BJ (cell line): ENCODE data around the gene ELMO2. TPM values are rescaled to one million over a fixed set of nuclear protein-coding genes. Genes with fewer than 3 reads are reported as not detected.

Experiments
- CTCF ChIA-PET: fragments of 350-600 bp; formaldehyde crosslinking; extraction: SDS; loops from one replicate; lab custom pipeline; 2021; ENCODE audit warnings: antibody characterized with exemption, inconsistent platforms; lab: Yijun Ruan, JAX
- POLR2A ChIA-PET: fragments of 300-600 bp; sonication (Branson Sonifier 250); formaldehyde crosslinking; extraction: SDS; loops from one replicate; lab custom pipeline; 2021; ENCODE audit warnings: antibody characterized with exemption; lab: Charles Lee
- DNase-seq: peaks from one replicate; pipeline ENCODE4 v3.0.0-alpha.2; 2011; ENCODE audit warnings: low read depth
- H3K27me3 ChIP-seq: 2 replicates; pipeline ENCODE4 v1.6.0; 2011; ENCODE audit warnings: low read length; ENCODE audit not compliant: control insufficient read depth, insufficient read depth
- H3K36me3 ChIP-seq: 2 replicates; pipeline ENCODE4 v1.5.1; 2011; ENCODE audit warnings: low read length; ENCODE audit not compliant: control insufficient read depth, insufficient read depth
- H3K4me3 ChIP-seq: 2 replicates; pipeline ENCODE4 v1.5.1; 2011; ENCODE audit warnings: low read depth, mild to moderate bottlenecking, control low read depth, low read length
- polyA plus RNA-seq: library from polyadenylated mRNA; depleted of rRNA; stranded (reverse); fragments of >200 nt; gene quantifications from 2 replicates; pipeline ENCODE4 v1.2.3, GENCODE V29; 2011
- TF ChIP-seq, protein P1 (sequence below): IDR thresholded peaks from 2 replicates; pipeline ENCODE4 v1.5.1; 2011; ENCODE audit warnings: low read depth, mild to moderate bottlenecking, control low read depth, inconsistent platforms, low read length, moderate library complexity; ENCODE audit not compliant: insufficient read depth

Gene ELMO2
- polyA plus RNA-seq, 1 experiment = 62.2 TPM

DNA sequence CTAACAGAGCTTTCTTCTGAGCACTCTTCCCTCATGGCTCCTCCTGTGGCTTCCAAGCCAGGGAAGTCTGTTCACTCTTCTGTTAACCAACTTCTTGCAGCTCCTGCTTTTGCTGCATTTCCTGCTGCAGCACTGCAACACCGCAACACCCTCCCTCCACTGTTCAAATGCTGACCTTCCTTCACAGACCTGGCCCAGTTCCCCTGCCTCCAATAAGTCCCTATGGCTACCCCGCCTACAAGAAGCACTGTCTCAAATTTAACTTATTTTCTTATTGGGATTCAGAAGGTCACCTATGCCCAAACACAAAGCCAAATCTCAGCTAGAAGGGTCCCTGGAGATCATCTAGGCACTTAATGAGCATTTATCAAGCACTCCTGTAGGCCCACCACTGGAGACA is 44.6 kb downstream of the ELMO2 start:
- ChIA-PET CTCF (interaction anchor here (1.3 to 1.7 kb wide), 2 partner anchors 13 to 392 kb away, joined by 3 to 6 read pairs; no protein-coding TSS in a partner anchor), POLR2A (no interaction called here)
- TF ChIP-seq, protein P1, sequence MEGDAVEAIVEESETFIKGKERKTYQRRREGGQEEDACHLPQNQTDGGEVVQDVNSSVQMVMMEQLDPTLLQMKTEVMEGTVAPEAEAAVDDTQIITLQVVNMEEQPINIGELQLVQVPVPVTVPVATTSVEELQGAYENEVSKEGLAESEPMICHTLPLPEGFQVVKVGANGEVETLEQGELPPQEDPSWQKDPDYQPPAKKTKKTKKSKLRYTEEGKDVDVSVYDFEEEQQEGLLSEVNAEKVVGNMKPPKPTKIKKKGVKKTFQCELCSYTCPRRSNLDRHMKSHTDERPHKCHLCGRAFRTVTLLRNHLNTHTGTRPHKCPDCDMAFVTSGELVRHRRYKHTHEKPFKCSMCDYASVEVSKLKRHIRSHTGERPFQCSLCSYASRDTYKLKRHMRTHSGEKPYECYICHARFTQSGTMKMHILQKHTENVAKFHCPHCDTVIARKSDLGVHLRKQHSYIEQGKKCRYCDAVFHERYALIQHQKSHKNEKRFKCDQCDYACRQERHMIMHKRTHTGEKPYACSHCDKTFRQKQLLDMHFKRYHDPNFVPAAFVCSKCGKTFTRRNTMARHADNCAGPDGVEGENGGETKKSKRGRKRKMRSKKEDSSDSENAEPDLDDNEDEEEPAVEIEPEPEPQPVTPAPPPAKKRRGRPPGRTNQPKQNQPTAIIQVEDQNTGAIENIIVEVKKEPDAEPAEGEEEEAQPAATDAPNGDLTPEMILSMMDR = no peak
- Histone ChIP-seq H3K4me3 (no peak overlapping the region), H3K36me3 (peaks cover 11% of the 10 kb centered on the region), H3K27me3 (no peaks in the 10 kb centered on the region)
- no peak for DNase-seq

DNA sequence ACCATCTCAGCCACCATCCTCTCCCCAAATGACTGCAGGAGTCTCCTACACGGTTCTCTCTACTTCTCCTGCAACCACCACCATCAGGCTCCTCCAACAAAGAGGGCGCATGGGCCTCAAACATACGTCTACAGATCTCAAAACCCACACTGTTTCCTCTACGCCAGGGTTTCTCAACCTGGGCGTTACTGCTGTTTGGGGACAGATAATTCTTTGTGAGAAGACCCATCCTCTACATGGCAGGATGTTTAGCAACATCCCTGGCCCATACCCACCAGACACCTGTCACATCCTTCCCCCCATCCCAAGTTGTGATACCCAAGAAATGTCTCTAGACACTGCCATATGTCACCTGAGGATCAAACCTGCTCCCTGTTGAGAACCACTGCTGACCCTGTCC is 45.0 kb downstream of the ELMO2 start:
- CTCF ChIA-PET = interaction anchor here (1.3 to 1.7 kb wide), 2 partner anchors 12 to 391 kb away, joined by 3 to 6 read pairs; no protein-coding TSS in a partner anchor
- TF ChIP-seq, protein P1 = no peak
- Histone ChIP-seq H3K36me3 (peaks cover 12% of the 10 kb centered on the region), H3K4me3 (no peak overlapping the region), H3K27me3 (no peaks in the 10 kb centered on the region)
- no peak for DNase-seq
- POLR2A ChIA-PET = no interaction called here

GRCh38 chr20:46359233-46359751 is 47.1 kb downstream of the ELMO2 start:
- Histone ChIP-seq H3K4me3 (no peak overlapping the region), H3K36me3 (peaks cover 19% of the 10 kb centered on the region), H3K27me3 (no peaks in the 10 kb centered on the region)
- POLR2A ChIA-PET = no interaction called here
- TF ChIP-seq, protein P1 = no peak
- CTCF ChIA-PET = interaction anchor here (1.2 to 2.2 kb wide), 3 partner anchors 10 to 337 kb away, joined by 3 to 15 read pairs (median 5); no protein-coding TSS in a partner anchor
- DNase-seq = no peak

DNA sequence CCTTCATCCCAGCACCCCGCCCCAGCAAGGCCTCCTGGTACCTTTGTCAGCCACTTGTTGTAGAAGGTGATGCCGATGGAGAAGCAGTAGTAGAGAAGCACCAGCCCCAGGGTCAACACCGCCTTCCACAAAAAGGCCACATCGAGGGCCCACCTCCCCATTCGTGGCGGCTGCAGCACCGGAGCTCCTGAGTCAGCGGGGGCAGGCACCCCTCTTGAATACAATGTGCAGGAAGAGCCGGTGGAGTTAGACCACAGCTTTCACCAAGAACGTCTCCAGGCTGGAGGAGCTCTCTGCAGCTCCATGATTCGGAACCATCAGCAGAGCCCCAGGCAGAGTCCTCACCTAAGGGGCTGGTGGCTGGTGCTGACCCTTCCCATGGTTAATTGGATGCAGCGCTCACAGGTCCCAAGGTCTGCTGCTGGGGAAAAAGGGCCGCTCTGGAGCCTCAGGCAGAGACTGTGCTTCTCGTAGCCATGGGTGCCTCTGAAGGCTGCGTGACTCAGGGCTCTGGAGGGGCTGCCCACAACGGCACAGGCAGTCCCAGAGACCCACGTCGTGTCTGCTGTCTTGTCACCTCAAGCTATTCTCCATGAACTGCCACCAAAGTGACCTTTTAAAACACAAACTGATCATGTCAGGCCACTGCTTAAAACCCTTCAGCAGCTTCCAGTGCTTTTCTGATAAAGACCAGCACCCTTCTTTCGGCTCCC is 47.9 kb downstream of the ELMO2 start:
- ChIA-PET CTCF (interaction anchor here (1.2 to 2.2 kb wide), 3 partner anchors 10 to 344 kb away, joined by 3 to 15 read pairs (median 3); no protein-coding TSS in a partner anchor), POLR2A (no interaction called here)
- Histone ChIP-seq H3K27me3 (no peaks in the 10 kb centered on the region), H3K4me3 (no peak overlapping the region), H3K36me3 (peaks cover 21% of the 10 kb centered on the region)
- no peak for DNase-seq
- TF ChIP-seq, protein P1 = no peak

DNA sequence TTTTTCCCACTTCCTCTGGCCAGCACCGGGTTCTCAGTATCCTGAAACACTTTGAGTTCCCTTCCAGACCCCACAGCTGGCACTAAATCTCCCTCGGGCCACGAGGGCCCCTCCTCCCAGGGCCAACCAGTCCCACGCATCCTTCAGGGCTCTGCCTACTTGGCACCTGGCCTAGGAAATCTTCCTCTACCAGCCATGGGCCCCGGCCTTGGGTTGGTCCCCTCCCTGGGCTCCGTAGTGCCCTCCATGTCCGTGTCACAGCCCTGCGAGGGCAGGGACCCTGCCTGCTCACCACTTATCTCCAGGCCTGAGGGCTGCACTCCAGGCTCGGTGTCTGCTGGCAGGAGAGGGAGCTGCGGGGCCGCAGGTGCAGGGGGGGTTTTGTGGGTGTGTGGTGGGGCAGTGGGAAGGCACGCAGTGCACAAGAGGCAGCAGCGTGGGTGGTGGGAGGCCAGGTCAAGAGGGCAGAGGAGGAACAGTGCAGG is 49.3 kb downstream of the ELMO2 start:
- Histone ChIP-seq H3K4me3 (no peak overlapping the region), H3K36me3 (peaks cover 21% of the 10 kb centered on the region), H3K27me3 (no peaks in the 10 kb centered on the region)
- TF ChIP-seq, protein P1 = no peak
- ChIA-PET POLR2A (no interaction called here), CTCF (interaction anchor here (1.3 to 2.2 kb wide), 2 partner anchors 8 to 343 kb away, joined by 3 to 15 read pairs; no protein-coding TSS in a partner anchor)
- no peak for DNase-seq
